ENCODE measurements around the gene KRTAP5-4. TPM values are rescaled to one million over a fixed set of nuclear protein-coding genes. Genes with fewer than 3 reads are reported as not detected.
"Not testable (repeated sequence)": the region's sequence is repeated elsewhere in the genome, so short reads cannot be mapped to it uniquely, and the experiment has no call there.

Gene KRTAP5-4, protein sequence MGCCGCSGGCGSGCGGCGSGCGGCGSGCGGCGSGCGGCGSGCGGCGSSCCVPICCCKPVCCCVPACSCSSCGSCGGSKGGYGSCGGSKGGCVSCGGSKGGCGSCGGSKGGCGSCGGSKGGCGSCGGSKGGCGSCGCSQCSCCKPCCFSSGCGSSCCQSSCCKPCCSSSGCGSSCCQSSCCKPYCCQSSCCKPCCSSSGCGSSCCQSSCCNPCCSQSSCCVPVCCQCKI
- total RNA-seq, result not detected

DNA sequence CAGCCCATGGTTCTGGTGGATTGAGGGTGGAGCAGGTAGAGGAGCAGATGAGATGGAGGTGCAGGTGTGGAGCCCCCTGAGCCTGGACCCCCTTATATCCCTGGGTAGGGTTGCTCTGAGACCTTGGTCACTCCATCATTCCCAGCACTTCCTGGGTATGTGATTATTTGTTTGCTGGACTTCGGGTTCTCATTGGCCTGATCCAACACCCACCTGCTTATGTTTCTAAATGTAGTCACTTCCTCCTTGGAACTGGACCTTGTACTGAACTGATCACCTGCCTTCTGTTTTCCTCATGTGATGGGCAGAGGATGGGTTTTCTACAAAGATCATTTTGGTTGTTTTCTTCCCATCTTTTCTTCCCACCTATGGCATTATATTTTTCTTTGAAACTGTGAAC, at the start of gene KRTAP5-4:
KRTAP5-4 (minus strand) TSS at position 53 of the 400 bp plus-strand sequence; CDS start at position 8, 45 bp downstream.
- intact Hi-C loops (cut with DNase I), result no loop called here
- DNase-seq (ENCODE audit: low spot score), result no peak
- H3K36me3 ChIP-seq, result no peaks in the 10 kb centered on the region
- 59% methylated on average over 1 of the region's 1 CpG for WGBS
- TF ChIP-seq POLR2A (IDR thresholded peaks at IDR 0.05) (no peak), POLR2AphosphoS5 (IDR thresholded peaks at IDR 0.05) (no peak)
- TF ChIP-seq, protein P1, sequence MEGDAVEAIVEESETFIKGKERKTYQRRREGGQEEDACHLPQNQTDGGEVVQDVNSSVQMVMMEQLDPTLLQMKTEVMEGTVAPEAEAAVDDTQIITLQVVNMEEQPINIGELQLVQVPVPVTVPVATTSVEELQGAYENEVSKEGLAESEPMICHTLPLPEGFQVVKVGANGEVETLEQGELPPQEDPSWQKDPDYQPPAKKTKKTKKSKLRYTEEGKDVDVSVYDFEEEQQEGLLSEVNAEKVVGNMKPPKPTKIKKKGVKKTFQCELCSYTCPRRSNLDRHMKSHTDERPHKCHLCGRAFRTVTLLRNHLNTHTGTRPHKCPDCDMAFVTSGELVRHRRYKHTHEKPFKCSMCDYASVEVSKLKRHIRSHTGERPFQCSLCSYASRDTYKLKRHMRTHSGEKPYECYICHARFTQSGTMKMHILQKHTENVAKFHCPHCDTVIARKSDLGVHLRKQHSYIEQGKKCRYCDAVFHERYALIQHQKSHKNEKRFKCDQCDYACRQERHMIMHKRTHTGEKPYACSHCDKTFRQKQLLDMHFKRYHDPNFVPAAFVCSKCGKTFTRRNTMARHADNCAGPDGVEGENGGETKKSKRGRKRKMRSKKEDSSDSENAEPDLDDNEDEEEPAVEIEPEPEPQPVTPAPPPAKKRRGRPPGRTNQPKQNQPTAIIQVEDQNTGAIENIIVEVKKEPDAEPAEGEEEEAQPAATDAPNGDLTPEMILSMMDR (IDR thresholded peaks at IDR 0.05), result no peak
- no peaks in the 10 kb centered on the region for H3K27me3 ChIP-seq (replicated peaks; ENCODE audit: insufficient read depth)
- H3K4me1 ChIP-seq (replicated peaks), result no peaks in the 10 kb centered on the region
- H3K27ac ChIP-seq, result no peak within 1 kb of the TSS
- no peak within 1 kb of the TSS for H3K4me3 ChIP-seq
- H3K9me3 ChIP-seq, result no peaks in the 10 kb centered on the region

DNA sequence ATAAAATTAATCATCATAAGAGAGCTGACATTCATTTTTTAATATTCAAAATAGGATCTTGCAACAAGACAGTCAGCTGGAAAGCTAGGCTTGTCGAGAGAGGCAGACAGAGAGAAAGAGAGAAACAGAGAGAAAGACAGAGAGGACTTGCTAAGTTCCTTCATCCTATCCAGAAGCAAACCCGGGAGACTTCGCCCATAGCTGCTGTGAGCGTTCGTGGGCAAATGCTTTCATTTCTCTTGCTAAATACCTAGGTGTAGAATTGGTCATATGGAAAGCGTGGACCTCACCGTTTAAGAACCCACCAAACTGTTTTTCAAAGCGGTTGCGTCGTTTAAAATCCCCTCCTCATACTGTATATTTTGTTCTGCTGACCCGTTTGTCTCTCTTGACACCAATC, 49.7 kb upstream of the KRTAP5-4 start:
- intact Hi-C loops (cut with DNase I), result no loop called here
- Histone ChIP-seq H3K4me1 (replicated peaks) (no peaks in the 10 kb centered on the region), H3K27ac (no peak overlapping the region), H3K36me3 (no peaks in the 10 kb centered on the region), H3K27me3 (replicated peaks; ENCODE audit: insufficient read depth) (no peaks in the 10 kb centered on the region), H3K4me3 (no peak overlapping the region), H3K9me3 (no peaks in the 10 kb centered on the region)
- no peak for DNase-seq (ENCODE audit: low spot score)
- WGBS, result 72% methylated on average over 11 of the region's 11 CpGs
- TF ChIP-seq POLR2A (IDR thresholded peaks at IDR 0.05) (no peak), POLR2AphosphoS5 (IDR thresholded peaks at IDR 0.05) (no peak)
- TF ChIP-seq, protein P1 (IDR thresholded peaks at IDR 0.05), result no peak

DNA sequence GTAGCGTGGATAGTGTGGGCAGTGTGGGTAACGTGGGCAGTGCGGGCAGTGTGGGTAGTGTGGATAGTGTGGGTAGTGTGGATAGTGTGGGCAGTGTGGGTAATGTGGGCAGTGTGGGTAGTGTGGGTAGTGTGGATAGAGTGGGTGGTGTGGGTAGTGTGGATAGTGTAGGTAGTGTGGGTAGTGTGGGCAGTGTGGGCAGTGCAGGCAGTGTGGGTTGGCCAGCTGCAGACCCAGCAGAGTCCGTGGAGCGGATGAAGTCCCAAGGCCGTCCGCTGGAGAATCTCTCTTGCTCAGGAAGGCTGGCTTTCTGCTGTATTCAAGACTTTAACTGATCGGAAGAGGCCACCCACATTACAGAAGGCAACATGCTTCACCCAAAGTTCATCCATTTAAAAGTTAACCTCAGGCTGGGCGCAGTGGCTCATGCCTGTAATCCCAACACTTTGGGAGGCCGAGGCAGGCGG, 49.0 kb upstream of the KRTAP5-4 start:
- TF ChIP-seq POLR2A (IDR thresholded peaks at IDR 0.05), result no peak
- TF ChIP-seq, protein P1 (IDR thresholded peaks at IDR 0.05), result no peak
- no peak for TF ChIP-seq POLR2AphosphoS5 (IDR thresholded peaks at IDR 0.05)

DNA sequence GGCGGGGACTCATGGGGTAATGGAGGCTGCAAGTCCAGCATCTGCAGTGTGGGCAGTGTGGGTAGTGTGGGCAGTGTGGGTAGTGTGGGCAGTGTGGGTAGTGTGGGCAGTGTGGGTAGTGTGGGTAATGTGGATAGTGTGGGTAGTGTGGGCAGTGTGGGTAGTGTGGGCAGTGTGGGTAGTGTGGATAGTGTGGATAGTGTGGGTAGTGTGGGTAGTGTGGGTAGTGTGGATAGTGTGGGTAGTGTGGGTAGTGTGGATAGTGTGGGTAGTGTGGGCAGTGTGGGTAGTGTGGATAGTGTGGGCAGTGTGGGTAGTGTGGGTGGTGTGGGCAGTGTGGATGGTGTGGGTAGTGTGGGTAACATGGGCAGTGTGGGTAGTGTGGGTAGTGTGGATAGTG, 48.5 kb upstream of the KRTAP5-4 start:
- WGBS, result 100% methylated on average over 1 of the region's 1 CpG
- H3K4me3 ChIP-seq; H3K36me3 ChIP-seq; intact Hi-C loops (cut with DNase I); H3K9me3 ChIP-seq; DNase-seq (ENCODE audit: low spot score); H3K27ac ChIP-seq; H3K27me3 ChIP-seq (replicated peaks; ENCODE audit: insufficient read depth); H3K4me1 ChIP-seq (replicated peaks): not testable (repeated sequence)

More for the DNA sequence above, 49.0 kb upstream of the KRTAP5-4 start:
- 85% methylated on average over 11 of the region's 11 CpGs for WGBS
- H3K9me3 ChIP-seq, result no peaks in the 10 kb centered on the region
- DNase-seq (ENCODE audit: low spot score), result no peak
- no peak overlapping the region for H3K4me3 ChIP-seq
- intact Hi-C loops (cut with DNase I), result no loop called here
- H3K27me3 ChIP-seq (replicated peaks; ENCODE audit: insufficient read depth), result no peaks in the 10 kb centered on the region
- no peak overlapping the region for H3K27ac ChIP-seq
- no peaks in the 10 kb centered on the region for H3K36me3 ChIP-seq
- H3K4me1 ChIP-seq (replicated peaks), result no peaks in the 10 kb centered on the region

DNA sequence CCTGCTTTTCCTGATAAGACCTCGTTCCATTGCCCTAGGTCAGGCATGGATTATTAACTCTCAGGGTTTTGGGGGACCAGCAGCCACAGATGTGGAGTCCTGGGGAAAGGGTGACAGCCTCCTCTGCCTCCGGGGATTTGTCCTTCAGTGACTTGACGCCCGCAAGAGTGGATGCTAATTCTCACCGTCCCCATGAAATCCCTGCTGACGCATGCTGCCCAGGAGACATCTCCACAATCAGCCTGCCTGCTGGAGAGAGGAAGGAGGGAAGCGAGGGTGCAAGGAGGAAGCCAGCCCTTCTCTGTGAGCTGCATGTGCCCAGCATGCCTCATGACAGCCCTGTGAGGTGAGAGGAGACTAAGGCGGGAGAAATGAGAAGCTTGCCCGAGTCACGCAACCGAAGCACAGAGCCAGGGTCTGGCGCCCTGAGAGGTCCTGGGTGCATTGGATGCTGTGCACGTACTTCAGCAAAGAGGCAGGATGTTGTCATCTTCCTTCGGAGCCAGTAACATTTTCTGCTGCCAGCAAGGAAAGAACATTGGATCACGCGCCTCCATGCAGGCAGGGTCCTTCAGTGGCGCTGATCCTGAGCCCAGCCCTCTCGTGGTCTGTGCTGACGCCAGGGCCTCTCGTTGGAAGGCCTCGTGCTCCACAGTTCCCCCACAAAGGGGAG, 47.7 kb upstream of the KRTAP5-4 start:
- DNase-seq (ENCODE audit: low spot score), result no peak
- intact Hi-C loops (cut with DNase I), result no loop called here
- no peaks in the 10 kb centered on the region for H3K9me3 ChIP-seq
- no peak overlapping the region for H3K27ac ChIP-seq
- TF ChIP-seq POLR2AphosphoS5 (IDR thresholded peaks at IDR 0.05) (no peak), POLR2A (IDR thresholded peaks at IDR 0.05) (no peak)
- TF ChIP-seq, protein P1 (IDR thresholded peaks at IDR 0.05), result no peak
- no peak overlapping the region for H3K4me3 ChIP-seq
- no peaks in the 10 kb centered on the region for H3K27me3 ChIP-seq (replicated peaks; ENCODE audit: insufficient read depth)
- WGBS, result 50% methylated on average over 20 of the region's 21 CpGs
- no peaks in the 10 kb centered on the region for H3K36me3 ChIP-seq
- H3K4me1 ChIP-seq (replicated peaks), result no peaks in the 10 kb centered on the region

All from prostate gland (tissue), 2 donors.